Astrocyte (in vitro differentiated cells and primary cell): Measurements from ENCODE around the gene LILRB5. TPM values are rescaled to one million over a fixed set of nuclear protein-coding genes. Genes with fewer than 3 reads are reported as not detected.

Experiments
- DNase-seq: peaks from one replicate; pipeline ENCODE4 v3.0.0-alpha.2; 2010; ENCODE audit warnings: low read depth
- FAIRE-seq: peaks from 2 replicates; lab custom pipeline; 2011; peaks lifted over from hg19 to GRCh38; lab: Jason Lieb, UNC
- H2AFZ ChIP-seq: 2 replicates; pipeline ENCODE4 v1.6.0; 2012; ENCODE audit warnings: low read depth, low read length, inconsistent platforms
- H3K27ac ChIP-seq: 2 replicates; pipeline ENCODE4 v1.5.1; 2011; ENCODE audit warnings: low read depth, low read length, inconsistent platforms
- H3K27me3 ChIP-seq: 2 replicates; pipeline ENCODE4 v1.6.0; 2011; ENCODE audit warnings: low read length, inconsistent platforms; ENCODE audit not compliant: insufficient read depth
- H3K36me3 ChIP-seq: 2 replicates; pipeline ENCODE4 v1.5.1; 2011; ENCODE audit warnings: low read length, inconsistent platforms; ENCODE audit not compliant: insufficient read depth
- H3K4me1 ChIP-seq: 2 replicates; pipeline ENCODE4 v1.5.1; 2011; ENCODE audit warnings: low read length, inconsistent platforms; ENCODE audit not compliant: insufficient read depth
- H3K4me2 ChIP-seq: 2 replicates; pipeline ENCODE4 v1.6.0; 2012; ENCODE audit warnings: low read length, inconsistent platforms
- H3K4me3 ChIP-seq: 2 replicates; pipeline ENCODE4 v1.5.1; 2011; ENCODE audit warnings: low read depth, mild to moderate bottlenecking, low read length, inconsistent platforms; ENCODE audit not compliant: insufficient read depth
- H3K79me2 ChIP-seq: 2 replicates; pipeline ENCODE4 v1.6.0; 2012; ENCODE audit warnings: mild to moderate bottlenecking, low read length, inconsistent platforms; ENCODE audit not compliant: insufficient read depth
- H3K9ac ChIP-seq: 2 replicates; pipeline ENCODE4 v1.6.0; 2012; ENCODE audit warnings: mild to moderate bottlenecking, low read length, inconsistent platforms
- H3K9me3 ChIP-seq: 2 replicates; pipeline ENCODE4 v1.5.1; 2012; ENCODE audit warnings: low read depth, mild to moderate bottlenecking, low read length, inconsistent platforms; ENCODE audit not compliant: insufficient read depth
- H4K20me1 ChIP-seq: 2 replicates; pipeline ENCODE4 v1.6.0; 2012; ENCODE audit warnings: low read length, inconsistent platforms; ENCODE audit not compliant: insufficient read depth
- H3K27ac Mint-ChIP-seq: one replicate; pipeline ENCODE4 v1.8.0; 2021; ENCODE audit warnings: mild to moderate bottlenecking, mixed read lengths; ENCODE audit not compliant: unreplicated experiment
- H3K27me3 Mint-ChIP-seq: one replicate; pipeline ENCODE4 v1.8.0; 2021; ENCODE audit warnings: low read depth, mixed read lengths; ENCODE audit not compliant: unreplicated experiment
- H3K36me3 Mint-ChIP-seq: one replicate; pipeline ENCODE4 v1.8.0; 2021; ENCODE audit warnings: low read depth, mixed read lengths; ENCODE audit not compliant: unreplicated experiment
- H3K4me1 Mint-ChIP-seq: one replicate; pipeline ENCODE4 v1.8.0; 2021; ENCODE audit warnings: low read depth, mixed read lengths; ENCODE audit not compliant: unreplicated experiment
- H3K4me3 Mint-ChIP-seq: one replicate; pipeline ENCODE4 v1.8.0; 2021; ENCODE audit warnings: mild to moderate bottlenecking, moderate library complexity, mixed read lengths; ENCODE audit not compliant: unreplicated experiment
- H3K9me3 Mint-ChIP-seq: one replicate; pipeline ENCODE4 v1.8.0; 2021; ENCODE audit warnings: mild to moderate bottlenecking, mixed read lengths; ENCODE audit not compliant: unreplicated experiment
- CTCF ChIP-seq: IDR thresholded peaks from 2 replicates; pipeline ENCODE4 v1.5.1; 2011; ENCODE audit warnings: low read depth, mild to moderate bottlenecking, inconsistent platforms, low read length, moderate library complexity; ENCODE audit not compliant: insufficient read depth
- EZH2 ChIP-seq: IDR thresholded peaks from 2 replicates; pipeline ENCODE4 v1.6.1; 2012; ENCODE audit warnings: mild to moderate bottlenecking, low read length, inconsistent platforms; ENCODE audit not compliant: insufficient read depth
- total RNA-seq: library from RNA; stranded (reverse); gene quantifications from 2 replicates; pipeline ENCODE4 v1.2.1, GENCODE V29; 2021

Gene LILRB5
- total RNA-seq, 1 donor from 2014 or later: not detected

- peaks cover 84% of the 10 kb centered on the region for H3K79me2 ChIP-seq
- peaks cover 55% of the 10 kb centered on the region for H3K4me1 ChIP-seq
- FAIRE-seq: no peak
- peaks cover 51% of the 10 kb centered on the region for H3K36me3 ChIP-seq
- no peak overlapping the region for H3K4me3 ChIP-seq
- Mint-ChIP-seq H3K27me3 (no peaks in the 10 kb centered on the region), H3K4me3 (peak overlapping the region; percentile 74), H3K4me1 (peaks cover 44% of the 10 kb centered on the region), H3K27ac (no peak overlapping the region), H3K9me3 (no peaks in the 10 kb centered on the region), H3K36me3 (peaks cover 25% of the 10 kb centered on the region)
- no peak overlapping the region for H2AFZ ChIP-seq
- no peaks in the 10 kb centered on the region for H3K9me3 ChIP-seq
- H3K9ac ChIP-seq: peak overlapping the region; percentile 56
- DNase-seq: no peak
- H3K27me3 ChIP-seq: no peaks in the 10 kb centered on the region
- TF ChIP-seq EZH2 (no peak), CTCF (no peak)
- peak overlapping the region; percentile 97 for H3K4me2 ChIP-seq
- H4K20me1 ChIP-seq: peaks cover 90% of the 10 kb centered on the region
- H3K27ac ChIP-seq: no peak overlapping the region
These were observed 52.2 kb downstream of the LILRB5 start for GRCh38 chr19:54204767-54205468.

DNA sequence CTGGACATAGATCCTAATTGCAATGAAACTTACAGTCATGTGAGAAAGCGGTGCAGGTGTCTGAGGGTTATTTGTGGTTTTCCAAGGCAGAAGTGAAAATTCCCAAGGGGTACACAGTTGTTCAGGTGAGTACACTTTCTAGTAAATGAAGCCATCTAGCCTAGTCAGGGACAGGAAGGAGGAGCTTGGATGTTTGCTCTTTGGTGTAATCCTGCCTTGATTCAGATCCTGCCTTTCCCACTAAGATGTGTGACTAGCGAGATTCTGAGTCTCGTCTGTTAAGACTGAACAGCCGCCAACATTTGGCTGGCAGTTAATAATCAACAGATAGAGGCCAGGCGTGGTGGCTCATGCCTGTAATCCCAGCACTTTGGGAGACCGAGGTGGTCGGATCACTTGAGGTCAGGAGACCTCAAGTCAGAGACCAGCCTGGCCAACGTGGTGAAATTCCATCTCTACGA is 53.9 kb downstream of the LILRB5 start:
- H3K9me3 Mint-ChIP-seq: no peaks in the 10 kb centered on the region
- H3K9me3 ChIP-seq: no peaks in the 10 kb centered on the region
- H3K4me2 ChIP-seq: peak overlapping the region; percentile 97
- no peak for FAIRE-seq
- H3K9ac ChIP-seq: peak overlapping the region; percentile 93
- no peaks in the 10 kb centered on the region for H3K27me3 ChIP-seq
- H4K20me1 ChIP-seq: peaks cover 72% of the 10 kb centered on the region
- TF ChIP-seq CTCF (no peak), EZH2 (no peak)
- peaks cover 80% of the 10 kb centered on the region for H3K79me2 ChIP-seq
- peaks cover 51% of the 10 kb centered on the region for H3K36me3 ChIP-seq
- no peak for DNase-seq
- peaks cover 19% of the 10 kb centered on the region for H3K36me3 Mint-ChIP-seq
- peak overlapping the region; percentile 26 for H3K27ac Mint-ChIP-seq
- H3K4me1 ChIP-seq: peaks cover 38% of the 10 kb centered on the region
- peaks cover 36% of the 10 kb centered on the region for H3K4me1 Mint-ChIP-seq
- peak overlapping the region; percentile 99 for H3K4me3 Mint-ChIP-seq
- H3K27me3 Mint-ChIP-seq: no peaks in the 10 kb centered on the region
- no peak overlapping the region for H2AFZ ChIP-seq
- H3K27ac ChIP-seq: no peak overlapping the region
- peak overlapping the region; percentile 88 for H3K4me3 ChIP-seq

GRCh38 chr19:54201980-54202379 is 55.1 kb downstream of the LILRB5 start:
- FAIRE-seq: no peak
- H3K36me3 Mint-ChIP-seq: peaks cover 18% of the 10 kb centered on the region
- Histone ChIP-seq H4K20me1 (peaks cover 60% of the 10 kb centered on the region), H3K9me3 (no peaks in the 10 kb centered on the region), H2AFZ (no peak overlapping the region), H3K4me1 (peaks cover 38% of the 10 kb centered on the region), H3K27ac (peak overlapping the region; percentile 97), H3K36me3 (peaks cover 42% of the 10 kb centered on the region), H3K9ac (peak overlapping the region; percentile 93), H3K4me2 (peak overlapping the region; percentile 97), H3K79me2 (peaks cover 68% of the 10 kb centered on the region), H3K27me3 (no peaks in the 10 kb centered on the region), H3K4me3 (peak overlapping the region; percentile 88)
- H3K4me3 Mint-ChIP-seq: peak overlapping the region; percentile 99
- peak overlapping the region; percentile 100 for H3K27ac Mint-ChIP-seq
- no peaks in the 10 kb centered on the region for H3K27me3 Mint-ChIP-seq
- TF ChIP-seq EZH2: no peak
- TF ChIP-seq CTCF: no peak
- no peaks in the 10 kb centered on the region for H3K9me3 Mint-ChIP-seq
- no peak for DNase-seq
- peaks cover 32% of the 10 kb centered on the region for H3K4me1 Mint-ChIP-seq
